CD4-positive, alpha-beta T cell treated with Interleukin-12 subunit alpha and Interleukin-12 subunit beta, for 1 hour (primary cell): Measurements from ENCODE around the gene PTTG1IP.
"Not testable (repeated sequence)": the region's sequence is repeated elsewhere in the genome, so short reads cannot be mapped to it uniquely, and the experiment has no call there.

ENCODE experiments used
- DNase-seq: peaks from one replicate; pipeline ENCODE4 v3.0.0-alpha.2; 2020

PTTG1IP gene

DNA sequence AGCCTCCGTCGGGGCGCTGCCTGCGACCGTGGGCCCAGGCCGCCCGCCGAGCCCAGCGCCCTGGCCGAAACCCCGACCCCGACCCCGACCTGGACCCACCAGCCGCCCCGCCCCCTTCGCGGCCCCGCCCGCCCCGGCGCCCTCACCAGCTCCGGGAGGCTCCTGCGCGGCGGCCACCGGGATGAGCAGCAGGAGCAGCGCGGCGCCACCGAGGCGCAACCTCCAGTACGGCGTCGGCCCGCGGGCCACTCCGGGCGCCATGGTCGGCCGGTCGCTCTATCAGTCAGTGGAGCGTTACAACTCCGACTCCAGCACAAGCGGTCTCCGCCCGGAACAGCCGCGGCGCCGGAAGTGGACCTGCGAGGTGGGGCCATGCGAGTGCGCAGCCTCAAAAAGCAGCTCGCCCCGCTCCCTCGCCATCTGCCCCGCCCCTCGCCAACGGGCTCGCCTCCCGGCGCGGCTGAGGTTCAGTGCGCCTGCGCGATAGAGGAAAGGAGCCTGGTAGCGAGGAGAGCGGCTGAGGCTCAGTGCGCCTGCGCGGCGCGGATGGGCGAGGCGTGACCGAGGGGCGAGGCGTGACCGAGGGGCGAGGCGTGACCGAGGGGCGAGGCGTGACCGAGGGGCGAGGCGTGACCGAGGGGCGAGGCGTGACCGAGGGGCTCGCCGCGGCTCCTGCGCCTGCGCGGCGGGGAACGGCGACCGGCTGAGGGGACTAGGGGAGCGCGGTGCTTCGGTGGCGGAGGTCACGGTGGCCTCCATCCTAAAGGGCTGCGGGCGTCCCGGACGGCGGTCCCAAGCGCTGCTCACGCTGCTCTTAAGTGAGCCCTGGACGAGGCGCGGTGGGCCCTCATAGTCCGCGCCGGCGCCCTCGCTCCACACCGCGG, at the start of gene PTTG1IP:
PTTG1IP (minus strand) TSS at position 335 of the 884 bp plus-strand sequence; CDS start at position 261, 74 bp downstream.
- DNase-seq, result peak; percentile 100

DNA sequence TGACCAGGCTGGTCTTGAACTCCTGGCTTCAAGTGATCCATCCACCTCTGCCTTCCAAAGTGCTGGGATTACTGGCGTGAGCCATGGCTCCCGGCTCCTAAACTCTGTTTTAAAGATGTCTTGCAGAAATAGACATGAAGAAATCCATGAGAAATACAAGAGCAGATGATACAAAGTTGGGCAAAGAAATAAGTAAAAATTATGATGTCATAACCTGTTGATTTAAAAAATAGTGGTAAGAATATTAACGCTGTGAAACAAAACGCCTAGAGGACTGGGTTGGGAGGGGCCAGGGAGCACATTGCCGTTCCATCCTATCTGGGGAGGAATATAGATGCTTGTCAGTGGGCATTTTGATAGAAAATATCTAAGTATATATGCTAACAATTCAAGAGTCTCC, 48.4 kb upstream of the PTTG1IP start:
- no peak for DNase-seq

- DNase-seq, result peak; percentile 65
These were observed 47.5 kb upstream of the PTTG1IP start, which contains the start of gene ITGB2 for GRCh38 chr21:44920694-44921604. Gene ITGB2 (minus strand): TSS chr21:44920899. CDS start chr21:44910782, 10,117 bp downstream.

DNA sequence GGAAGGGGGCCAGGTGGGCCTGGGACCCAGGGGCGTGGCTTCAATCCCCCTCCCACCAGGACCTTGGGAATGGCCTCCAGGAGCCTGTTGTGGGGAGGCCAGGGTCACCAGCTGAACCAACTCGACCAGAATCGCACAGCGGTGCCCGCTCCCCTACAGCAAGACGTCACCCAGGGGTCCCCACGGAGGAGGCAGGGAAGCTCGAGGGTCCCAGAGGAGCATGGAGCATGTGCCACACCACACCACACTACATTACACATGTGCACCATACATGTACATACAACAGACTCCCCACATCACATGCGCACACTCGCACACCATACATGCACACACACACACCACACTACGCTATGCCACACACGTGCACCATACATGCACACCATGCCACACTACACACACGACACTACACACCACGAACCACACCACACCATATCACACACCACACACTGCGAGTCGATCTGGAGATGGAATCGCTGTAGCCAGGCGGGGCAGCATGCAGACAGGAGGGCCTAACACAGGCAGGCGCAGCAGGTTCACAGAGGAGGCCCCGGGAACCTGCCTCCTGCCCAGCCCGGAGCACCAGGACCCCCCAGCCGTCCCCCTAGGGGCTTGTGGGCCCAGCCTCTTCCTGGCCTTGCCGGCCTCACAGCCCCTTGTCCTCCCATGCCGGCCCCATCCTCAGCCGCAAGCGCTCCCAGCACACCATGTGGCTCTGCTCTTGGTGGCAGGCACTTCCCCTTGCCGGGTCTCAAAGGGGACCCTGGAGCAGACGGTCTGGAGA, 46.6 kb upstream of the PTTG1IP start:
- no peak for DNase-seq

DNA sequence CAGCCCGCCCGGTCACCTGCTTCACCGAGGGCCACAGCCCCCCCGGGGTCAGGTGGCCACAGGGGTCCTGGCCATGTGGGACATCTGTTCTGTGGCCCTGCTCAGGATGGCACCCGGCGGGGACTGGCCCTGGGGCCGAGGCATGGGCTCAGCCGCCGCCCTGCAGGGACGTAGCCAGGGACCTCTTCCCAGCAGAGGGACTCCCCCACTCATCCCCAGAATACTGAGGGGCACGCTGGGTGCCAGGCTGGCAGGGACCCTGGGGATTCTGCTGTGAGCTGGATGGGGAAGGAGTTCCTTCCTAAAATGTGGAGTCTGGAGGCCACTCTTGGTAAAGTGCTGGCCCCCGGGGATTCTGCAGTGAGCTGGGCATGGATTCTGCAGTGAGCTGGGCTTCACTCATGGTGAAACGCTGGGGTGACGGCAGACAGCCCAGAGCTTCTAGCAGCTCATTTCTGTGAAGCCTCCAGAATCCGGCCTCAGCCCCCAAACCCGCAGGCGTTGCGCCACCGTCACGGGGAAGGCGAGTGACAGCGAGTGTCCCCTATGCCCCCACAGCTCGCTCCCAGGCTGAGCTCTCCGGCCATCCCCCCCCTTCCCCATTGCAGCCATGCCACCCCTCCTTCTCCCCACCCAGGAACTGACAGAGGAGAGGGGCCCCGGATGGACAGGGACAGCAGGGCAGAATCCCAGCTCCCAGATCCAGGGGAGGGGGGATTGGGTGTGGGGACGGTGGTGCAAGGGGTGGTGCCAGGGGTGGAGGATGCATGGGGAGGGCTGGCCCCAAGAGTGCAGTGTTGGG, 45.8 kb upstream of the PTTG1IP start:
- no peak for DNase-seq

DNA sequence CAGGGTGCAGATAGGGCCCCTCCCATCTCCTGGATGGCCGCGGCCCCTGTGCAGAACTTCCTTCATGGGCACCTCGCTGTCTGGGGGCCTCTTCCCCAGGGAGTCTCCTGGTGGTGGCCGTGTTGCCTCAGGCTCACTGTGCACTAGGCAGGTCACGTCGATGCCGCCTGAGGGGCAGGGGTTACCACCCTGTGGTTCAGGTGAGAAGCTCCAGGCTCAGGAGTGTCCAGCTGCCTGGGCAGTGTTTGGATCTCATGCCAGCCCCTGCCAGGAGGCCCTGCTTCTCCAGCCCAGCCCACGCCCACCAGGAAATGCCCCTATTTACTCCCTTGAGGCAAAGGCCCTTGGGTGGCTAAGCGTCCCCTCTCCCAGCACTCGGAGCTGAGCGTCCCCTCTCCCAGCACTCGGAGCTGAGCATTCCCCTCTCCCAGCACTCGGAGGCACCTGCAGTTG, 45.1 kb upstream of the PTTG1IP start:
- DNase-seq, result no peak

- no peak for DNase-seq
These were observed 44.6 kb upstream of the PTTG1IP start for GRCh38 chr21:44918107-44918470.

GRCh38 chr21:44917446-44918106, 44.1 kb upstream of the PTTG1IP start:
- DNase-seq, result no peak

GRCh38 chr21:44916965-44917364, 43.5 kb upstream of the PTTG1IP start:
- DNase-seq, result no peak

DNA sequence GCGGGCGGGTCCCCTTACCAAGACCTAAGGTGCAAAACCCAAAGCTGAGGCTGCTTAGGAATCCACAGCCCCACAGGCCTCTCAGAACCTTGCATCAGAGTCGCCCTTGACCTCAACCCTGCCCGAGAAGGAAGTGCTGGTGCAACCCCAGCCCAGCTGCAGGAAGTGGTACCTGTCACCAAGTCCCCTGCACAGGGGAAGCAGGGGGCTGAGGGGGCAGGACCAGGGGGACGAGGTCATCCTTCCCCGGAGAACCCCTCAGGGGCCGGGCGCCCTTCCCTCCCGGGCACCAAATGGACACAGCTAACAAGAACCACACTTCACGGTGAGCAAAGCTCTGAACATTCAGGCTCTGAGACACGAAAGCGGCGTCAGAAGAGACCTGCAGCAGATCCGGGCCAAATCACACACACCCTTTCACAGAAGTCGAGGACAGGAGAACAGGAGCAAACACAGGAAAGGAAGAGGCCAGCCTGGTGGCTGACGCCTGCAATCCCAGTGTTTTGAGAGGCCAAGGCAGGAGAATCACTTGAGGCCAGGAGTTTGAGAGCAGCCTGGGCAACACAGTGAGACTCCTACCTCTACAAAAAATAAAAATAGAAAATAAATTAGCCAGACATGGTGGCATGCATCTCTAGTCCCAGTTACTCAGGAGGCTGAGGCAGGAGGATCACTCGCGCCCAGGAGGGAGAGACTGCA, 40.8 kb upstream of the PTTG1IP start:
- DNase-seq, result peak; percentile 69

DNA sequence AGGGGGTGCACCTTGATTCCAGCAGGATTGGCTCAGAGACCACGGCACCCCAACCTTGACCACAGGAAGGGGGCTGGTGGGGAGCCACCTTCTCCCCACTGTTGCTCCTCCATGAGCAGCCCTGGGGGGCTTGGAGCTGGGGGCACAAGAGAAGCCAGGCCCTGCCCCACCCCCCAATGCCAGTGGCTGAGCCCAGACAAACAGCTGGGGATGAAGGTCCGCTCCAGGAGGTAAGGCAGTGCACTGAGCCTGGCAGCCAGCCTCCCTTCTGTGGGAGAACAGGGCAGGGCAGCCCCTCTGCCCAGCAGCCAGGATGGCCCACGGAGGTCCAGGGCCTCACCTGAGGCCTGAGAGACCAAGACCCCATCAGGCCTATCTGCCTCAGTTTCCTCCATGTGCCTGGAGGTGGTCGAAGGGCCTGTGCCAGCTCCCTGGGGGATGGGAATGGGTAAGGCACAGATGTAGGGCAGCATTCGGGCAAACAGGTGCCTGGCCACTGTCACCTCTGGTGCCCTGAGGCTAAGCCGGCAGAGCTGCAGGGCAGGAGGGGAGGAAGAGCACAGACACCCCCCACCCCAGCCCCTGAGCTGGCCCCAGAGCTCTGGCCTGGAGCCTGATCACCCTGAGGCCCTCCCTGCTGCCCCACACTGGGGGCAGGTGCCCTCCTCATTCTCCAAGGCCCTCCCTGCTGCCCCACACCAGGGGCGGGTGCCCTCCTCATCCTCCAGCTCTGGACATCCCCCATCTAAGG, 40.1 kb upstream of the PTTG1IP start:
- DNase-seq, result no peak

- not testable (repeated sequence) for DNase-seq
These were observed 39.3 kb upstream of the PTTG1IP start for GRCh38 chr21:44912506-44913412.

- DNase-seq, result no peak
These were observed 38.6 kb upstream of the PTTG1IP start for GRCh38 chr21:44912158-44912473.

DNA sequence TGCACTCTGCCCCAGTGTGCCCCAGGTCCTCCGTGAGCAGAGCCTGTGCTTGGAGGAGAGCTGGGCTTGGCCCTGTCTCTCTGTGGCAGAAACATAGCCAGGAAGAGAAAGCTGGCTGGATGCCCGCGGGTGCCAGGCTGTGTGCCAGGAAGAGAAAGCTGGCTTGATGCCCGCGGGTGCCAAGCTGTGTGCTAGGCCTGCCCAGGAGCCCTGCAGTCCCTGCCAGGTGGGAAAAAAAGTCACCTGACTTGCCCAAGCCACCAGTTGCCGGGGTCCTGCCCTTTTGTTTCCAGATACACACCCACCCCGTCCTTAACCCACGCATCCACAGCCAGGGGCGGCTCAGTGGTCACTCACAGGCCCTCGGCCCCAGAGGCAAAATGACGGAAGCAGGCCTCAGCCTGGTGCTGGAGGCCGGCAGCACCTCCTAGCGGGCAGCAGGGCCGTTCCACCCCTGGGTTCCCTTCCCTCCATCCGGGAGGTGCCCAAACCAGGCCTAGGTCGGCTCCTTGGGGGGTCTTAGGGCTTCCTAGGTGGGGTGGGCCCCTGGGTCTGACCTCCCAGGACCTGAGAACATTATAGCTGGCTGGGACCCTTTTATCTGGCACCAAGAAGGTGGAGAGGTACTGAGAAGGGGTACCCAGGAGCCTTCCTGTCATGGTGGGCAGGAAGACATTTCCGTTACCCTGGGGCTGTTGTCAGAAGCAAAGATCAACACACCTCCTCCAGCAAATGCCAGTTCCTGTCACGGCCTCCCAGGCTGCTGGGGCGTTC, 38.1 kb upstream of the PTTG1IP start:
- DNase-seq, result peak; percentile 67

DNA sequence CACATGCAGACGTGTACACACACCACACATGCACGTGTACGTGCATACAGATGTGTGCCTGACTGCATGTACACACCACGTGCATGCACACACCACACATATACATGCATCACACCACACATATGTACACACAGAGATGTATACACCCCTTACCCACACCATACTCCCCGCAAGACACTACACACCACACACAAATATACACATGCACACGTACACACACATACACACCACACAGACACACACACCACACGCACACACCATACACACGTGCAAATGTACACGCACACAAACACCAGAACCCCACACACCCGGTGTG, 37.5 kb upstream of the PTTG1IP start:
- no peak for DNase-seq

- DNase-seq, result no peak
These were observed 37.0 kb upstream of the PTTG1IP start for GRCh38 chr21:44910229-44911067.

DNA sequence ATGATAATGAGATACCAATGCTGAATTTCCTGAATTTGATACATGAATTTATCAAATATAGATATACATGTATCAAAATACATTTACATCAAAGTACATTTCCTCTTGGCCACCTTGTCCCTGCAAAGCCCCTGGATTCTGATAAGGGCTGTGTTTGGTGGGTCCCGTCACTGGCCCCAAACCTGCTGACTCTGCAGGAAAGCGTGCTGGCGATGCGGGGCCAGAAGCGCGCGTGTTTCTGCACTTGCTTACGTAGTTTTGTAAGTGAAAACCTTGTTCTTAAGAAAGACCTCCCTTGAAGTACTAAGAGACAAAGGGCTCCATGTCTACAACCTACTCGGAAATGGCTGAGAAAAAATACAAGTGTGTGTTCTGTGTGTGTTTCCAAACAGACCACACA, 36.2 kb upstream of the PTTG1IP start:
- DNase-seq, result no peak
